CD4-positive, alpha-beta T cell treated with Interleukin-2 at 100 ng/mL for 4 hours (primary cell): ENCODE measurements around the gene C2orf81.
"Not testable (repeated sequence)": the region's sequence is repeated elsewhere in the genome, so short reads cannot be mapped to it uniquely, and the experiment has no call there.

Source experiments
- DNase-seq: peaks from one replicate; pipeline ENCODE4 v3.0.0-alpha.2; 2020; ENCODE audit warnings: low spot score

Gene C2orf81

DNA sequence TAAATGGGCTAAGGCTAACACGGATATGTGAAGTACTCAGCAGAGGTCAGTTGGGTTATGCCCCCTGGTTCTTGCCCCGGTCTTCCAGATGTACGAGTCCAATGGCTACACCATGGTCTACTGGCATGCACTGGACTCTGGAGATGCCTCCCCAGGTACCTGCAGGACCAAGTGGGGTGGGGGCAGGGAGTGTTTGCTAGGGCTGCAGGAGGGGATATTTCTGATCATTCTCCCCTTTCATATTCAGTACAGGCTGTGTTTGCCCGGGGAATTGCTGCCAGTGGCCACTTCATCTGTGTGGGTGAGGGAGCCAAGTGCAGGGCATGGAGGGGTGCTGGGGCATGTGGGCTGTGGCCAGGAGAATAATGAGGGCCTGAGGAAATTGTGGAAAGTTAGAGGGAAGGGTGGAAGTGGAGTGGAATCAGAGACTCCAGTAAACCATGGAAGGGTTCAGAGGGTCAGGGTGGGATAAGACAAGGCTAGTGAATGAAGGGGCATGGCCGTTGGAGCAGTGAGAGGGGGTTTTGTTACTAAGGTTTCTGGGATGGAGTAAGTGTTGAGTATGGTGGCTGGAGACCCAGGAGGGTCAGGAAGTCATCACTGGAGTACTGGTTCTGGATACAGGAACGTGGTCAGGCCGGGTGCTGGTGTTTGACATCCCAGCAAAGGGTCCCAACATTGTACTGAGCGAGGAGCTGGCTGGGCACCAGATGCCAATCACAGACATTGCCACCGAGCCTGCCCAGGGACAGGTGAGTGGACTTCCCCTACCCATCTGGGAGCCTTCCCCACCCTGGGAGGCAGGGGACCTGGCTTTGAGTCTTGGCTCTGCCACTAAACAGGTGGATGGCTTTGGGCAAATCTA, 2.0 kb upstream of the C2orf81 start:
- DNase-seq: no peak

- DNase-seq: not testable (repeated sequence)
Measured at GRCh38 chr2:74420443-74421103, 846 bp downstream of the C2orf81 start.

DNA sequence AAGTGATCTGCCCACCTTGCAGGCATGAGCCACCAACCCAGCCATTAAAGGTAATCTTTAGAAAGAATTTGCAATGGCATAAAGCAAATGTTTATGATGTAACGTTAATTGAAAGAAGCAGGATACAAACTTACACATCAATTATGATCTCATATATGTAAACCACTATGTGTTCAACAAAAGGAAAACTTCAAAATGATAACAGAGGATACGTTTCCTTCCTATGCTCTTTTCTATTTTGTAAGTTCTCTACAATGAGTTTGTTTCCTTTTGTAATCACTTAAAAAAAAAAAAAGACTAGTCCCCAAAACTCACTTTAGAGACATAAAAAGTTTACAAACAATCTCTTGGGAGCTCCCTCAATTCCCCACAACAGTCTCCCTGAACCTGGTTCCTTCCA, 1.4 kb downstream of the C2orf81 start:
- no peak for DNase-seq

- no peak for DNase-seq
Measured at GRCh38 chr2:74419345-74419744, 2.1 kb downstream of the C2orf81 start.

GRCh38 chr2:74418312-74418711, 3.1 kb downstream of the C2orf81 start:
- no peak for DNase-seq

DNA sequence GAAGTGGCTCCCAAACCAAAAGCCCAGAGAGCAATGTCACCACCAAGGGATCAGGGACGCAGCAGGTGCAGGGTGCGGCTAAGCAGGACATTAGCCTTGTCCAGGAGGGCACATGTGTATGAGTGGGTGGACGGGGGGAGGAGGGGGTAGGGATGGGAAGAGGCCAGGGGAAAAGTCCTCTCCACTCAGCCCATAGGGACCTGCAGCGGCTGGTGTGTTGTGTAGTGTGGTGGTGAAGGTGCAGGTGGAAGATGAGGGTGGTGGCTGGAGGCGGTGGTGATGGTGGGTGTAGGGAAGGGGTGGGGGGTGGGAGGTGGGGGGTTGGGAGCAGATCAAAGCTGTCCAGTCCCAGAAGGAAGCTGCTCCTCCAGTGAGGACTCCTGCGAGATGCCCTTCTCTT, 3.7 kb downstream of the C2orf81 start:
- DNase-seq: no peak

DNA sequence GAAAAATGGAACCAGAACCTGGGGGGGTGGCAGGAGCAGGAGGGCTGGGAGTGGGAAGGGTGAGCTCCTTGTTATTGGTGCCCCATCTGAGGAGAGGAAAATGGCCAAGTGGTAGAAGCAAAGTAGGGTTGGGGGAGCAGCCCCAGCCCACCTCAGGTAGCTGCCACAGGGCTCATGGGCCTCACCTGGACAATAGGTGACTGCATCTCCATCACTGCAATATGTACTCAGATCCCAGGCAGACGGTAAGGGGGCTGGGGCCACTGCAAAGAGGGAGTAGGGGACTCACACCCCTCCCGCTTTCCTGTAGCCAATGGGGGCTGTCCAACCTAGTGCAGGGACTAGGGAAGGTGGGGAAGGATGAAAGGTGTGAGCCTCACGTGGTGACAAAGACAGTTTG, 4.2 kb downstream of the C2orf81 start:
- no peak for DNase-seq

GRCh38 chr2:74416778-74417177, 4.6 kb downstream of the C2orf81 start:
- no peak for DNase-seq

GRCh38 chr2:74415762-74416395, 5.5 kb downstream of the C2orf81 start:
- no peak for DNase-seq

DNA sequence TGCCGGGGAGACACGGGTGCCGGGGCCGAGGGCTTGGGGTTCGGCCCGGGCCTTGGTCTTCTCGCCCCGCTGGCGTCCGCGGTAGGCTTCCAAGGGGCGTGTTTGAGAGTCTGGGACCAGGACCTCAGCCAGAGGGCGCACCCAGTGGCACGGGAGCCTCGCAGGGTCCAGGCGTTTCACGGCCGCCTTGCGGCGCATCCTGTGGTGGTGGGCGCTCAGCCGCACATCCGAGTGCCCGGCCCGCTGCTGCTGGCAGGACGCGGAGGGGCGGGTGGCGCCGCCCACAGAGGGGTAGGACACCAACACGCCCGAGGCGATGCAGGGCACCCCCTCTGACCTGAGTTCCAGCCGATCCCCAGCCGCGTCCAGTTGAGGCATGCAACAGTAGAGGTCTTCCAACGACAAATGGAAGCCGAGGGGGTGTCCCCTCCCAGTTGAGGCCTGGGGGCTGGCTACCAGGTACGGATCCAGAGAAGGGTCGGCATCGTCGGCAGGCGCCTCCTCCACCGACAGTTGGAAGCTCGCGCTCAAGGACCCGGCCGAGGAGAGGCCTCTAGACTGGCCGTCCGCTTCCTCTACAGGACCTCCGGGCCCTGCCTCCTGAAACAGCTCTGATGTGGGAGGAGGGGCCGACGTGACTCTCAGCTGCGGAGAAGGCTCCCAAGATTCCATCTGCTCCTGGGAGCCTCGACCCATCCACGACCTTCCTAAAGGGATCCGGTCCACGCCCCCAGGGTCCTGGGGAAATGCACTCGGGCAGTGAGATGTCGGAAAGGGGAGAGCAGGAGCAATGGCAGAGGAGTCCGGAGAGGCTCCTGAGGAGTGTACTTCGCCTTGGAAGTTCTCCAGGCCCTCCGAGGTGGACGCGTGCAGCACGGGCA, 6.3 kb downstream of the C2orf81 start:
- no peak for DNase-seq

DNA sequence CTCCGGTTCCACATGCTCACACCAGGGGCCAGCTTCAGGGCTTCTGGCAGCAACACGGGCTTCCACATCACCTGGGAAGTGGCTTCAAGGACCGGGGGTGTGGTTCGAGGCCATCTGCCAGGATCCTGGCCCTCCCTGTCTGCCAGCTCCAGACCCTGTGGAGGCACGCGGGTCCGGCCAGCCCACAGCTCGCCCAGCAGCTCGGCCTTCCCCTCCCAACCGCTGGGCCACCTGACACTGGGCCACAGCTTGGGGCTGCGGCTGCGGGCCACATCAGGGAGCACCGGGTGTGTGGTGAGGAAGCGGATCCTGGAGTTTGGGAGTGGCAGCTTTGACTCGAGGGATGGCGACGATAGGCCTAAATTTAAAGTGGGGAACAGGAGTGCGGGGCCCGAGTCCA, 7.0 kb downstream of the C2orf81 start:
- DNase-seq: no peak

DNA sequence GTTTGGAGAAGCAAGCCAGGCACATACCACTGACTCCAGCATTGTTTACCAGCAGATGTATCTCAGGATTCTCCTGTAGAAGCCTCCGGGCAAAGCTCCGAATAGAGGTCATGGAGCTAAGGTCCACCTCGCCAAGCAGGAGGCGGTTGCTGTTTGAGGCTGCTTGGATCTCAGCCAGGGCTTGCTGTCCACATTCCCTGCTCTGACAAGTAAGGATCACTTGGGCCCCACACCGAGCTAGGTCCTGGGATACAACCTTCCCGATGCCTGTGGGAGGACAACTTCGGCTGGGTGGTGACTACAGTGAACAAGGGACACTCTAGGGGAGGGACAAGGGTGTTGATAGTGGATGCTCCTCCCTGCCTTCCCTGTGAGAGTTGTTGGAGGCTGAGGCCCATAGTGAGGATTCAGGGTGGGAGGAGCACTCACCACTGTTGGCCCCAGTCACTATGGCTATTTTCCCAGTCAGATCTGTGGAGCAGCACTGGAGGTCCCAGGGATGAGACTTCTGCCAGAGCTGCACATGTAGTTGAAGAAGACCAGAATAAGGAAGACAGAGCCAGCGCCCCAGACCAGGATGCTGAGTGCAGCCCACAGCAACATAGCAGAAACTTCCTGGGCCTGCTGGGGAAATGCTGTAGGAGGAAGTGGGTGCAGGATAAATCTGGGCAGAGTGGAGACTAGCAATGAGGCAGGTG, 8.3 kb downstream of the C2orf81 start:
- no peak for DNase-seq

GRCh38 chr2:74407682-74408081, 13.7 kb downstream of the C2orf81 start:
- no peak for DNase-seq

DNA sequence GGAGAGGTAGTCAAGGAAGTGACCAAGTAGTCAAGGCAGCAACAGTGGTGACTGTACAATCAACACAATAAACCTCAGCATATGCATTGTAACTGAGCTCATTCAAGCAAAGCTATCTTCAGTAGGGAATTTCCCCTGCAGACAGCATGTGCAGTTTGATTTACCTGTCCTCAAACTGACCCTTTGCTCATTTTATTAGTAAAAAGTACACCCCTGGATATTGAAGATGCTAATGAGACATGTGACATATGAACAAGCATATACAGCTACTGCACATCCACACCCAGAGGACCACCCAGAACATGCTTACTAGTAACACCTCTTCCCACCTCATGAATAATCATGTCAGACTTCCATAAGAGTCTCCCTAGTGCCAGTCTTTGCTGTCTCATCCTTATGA, 15.4 kb downstream of the C2orf81 start:
- DNase-seq: no peak

- DNase-seq: no peak
Measured at GRCh38 chr2:74401891-74402290, 19.5 kb downstream of the C2orf81 start.

GRCh38 chr2:74399785-74400184, 21.6 kb downstream of the C2orf81 start:
- peak; percentile 55 for DNase-seq

GRCh38 chr2:74396149-74396548, 25.3 kb downstream of the C2orf81 start:
- DNase-seq: no peak

DNA sequence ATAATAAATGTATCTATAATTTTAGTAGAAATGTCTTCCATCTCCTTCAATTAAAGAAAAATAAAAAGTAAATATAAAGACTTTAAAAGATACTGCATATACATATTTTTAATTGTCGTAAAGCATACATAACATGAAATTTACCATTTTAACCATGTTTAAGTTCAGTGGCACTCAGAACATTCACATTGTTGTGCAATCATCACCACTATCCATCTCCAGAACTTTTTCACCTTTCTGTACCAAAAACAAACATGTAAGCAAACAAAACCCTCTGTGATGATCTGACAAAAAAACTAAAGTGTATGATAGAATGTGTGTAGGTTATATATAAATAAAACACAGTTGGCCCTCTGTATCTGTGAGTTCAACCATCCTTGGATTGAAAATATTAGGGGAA, 27.9 kb downstream of the C2orf81 start:
- DNase-seq: no peak

GRCh38 chr2:74392449-74392743, 29.0 kb downstream of the C2orf81 start:
- DNase-seq: no peak

- DNase-seq: peak; percentile 96
Measured at GRCh38 chr2:74391580-74392448, 29.6 kb downstream of the C2orf81 start.

DNA sequence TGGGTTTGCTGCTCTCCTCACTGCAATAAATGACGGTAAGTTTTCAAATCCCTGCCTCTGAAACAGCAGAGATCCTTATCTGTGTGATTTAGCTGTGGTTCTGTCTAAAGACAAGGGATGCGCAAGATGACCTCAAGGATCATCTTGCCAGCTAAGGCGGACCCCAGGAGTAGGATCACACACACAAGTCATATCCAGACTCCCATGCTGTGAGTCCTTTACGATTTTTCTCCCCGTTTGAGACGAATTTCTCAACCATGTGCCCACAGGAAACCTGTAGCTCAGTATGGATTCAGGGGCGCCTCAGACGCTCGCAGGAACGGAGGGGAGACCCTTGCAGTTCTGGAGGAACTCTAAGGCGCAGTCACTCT, 30.2 kb downstream of the C2orf81 start:
- peak; percentile 4 for DNase-seq
